AG10803 (cell line): ENCODE data around the gene GRIA1.
A peak's percentile ranks its signal among the peaks of the same experiment; 100 is the strongest.

Source experiments
- DNase-seq: peaks from one replicate; pipeline ENCODE4 v3.0.0; 2010; ENCODE audit warnings: low read depth
- H3K4me3 ChIP-seq: 2 replicates; pipeline ENCODE4 v1.5.1; 2011; ENCODE audit warnings: mild to moderate bottlenecking, low read length, control low read depth
- CTCF ChIP-seq: conservative IDR thresholded peaks from 2 replicates; pipeline ENCODE4 v1.5.1; 2011; ENCODE audit warnings: mild to moderate bottlenecking, low read length, control low read depth, inconsistent platforms

GRIA1 gene

GRCh38 chr5:153755913-153756500, 265.5 kb downstream of the GRIA1 start:
- no peak for TF ChIP-seq CTCF
- no peak overlapping the region for H3K4me3 ChIP-seq
- DNase-seq, result peak; percentile 56

GRCh38 chr5:153756540-153756939, 266.1 kb downstream of the GRIA1 start:
- no peak for DNase-seq
- no peak overlapping the region for H3K4me3 ChIP-seq
- peak; percentile 42 for TF ChIP-seq CTCF

- TF ChIP-seq CTCF, result no peak
- no peak overlapping the region for H3K4me3 ChIP-seq
- no peak for DNase-seq
Observed at GRCh38 chr5:153765987-153766386, 275.5 kb downstream of the GRIA1 start.

GRCh38 chr5:153767221-153768188, 277.0 kb downstream of the GRIA1 start:
- DNase-seq, result no peak
- TF ChIP-seq CTCF, result no peak

GRCh38 chr5:153770066-153770465, 279.6 kb downstream of the GRIA1 start:
- no peak for TF ChIP-seq CTCF
- DNase-seq, result no peak
- H3K4me3 ChIP-seq, result no peak overlapping the region

More at GRCh38 chr5:153767221-153768188, 277.0 kb downstream of the GRIA1 start:
- no peak overlapping the region for H3K4me3 ChIP-seq

- H3K4me3 ChIP-seq, result no peak overlapping the region
- DNase-seq, result no peak
- TF ChIP-seq CTCF, result no peak
Observed at GRCh38 chr5:153774686-153775085, 284.2 kb downstream of the GRIA1 start.
